Muscle of back (tissue), 11 donors: Measurements from ENCODE around the gene ADAMTS2. TPM values are rescaled to one million over a fixed set of nuclear protein-coding genes. Genes with fewer than 3 reads are reported as not detected.

Source experiments
- DNase-seq, 3 donors: peaks; one replicate each; pipeline versions ENCODE4 v3.0.0 to v3.0.0-alpha.2; 2013
- polyA plus RNA-seq, 10 donors: library from polyadenylated mRNA; unstranded; fragments of 120-200 nt; gene quantifications; one replicate each; pipeline ENCODE4 v1.2.1, GENCODE V29; 2013; ENCODE audit not compliant: insufficient read length in 10 of 10

Gene ADAMTS2
- polyA plus RNA-seq, 10 donors = 26.0 to 52.8 (median 42.1) TPM

DNA sequence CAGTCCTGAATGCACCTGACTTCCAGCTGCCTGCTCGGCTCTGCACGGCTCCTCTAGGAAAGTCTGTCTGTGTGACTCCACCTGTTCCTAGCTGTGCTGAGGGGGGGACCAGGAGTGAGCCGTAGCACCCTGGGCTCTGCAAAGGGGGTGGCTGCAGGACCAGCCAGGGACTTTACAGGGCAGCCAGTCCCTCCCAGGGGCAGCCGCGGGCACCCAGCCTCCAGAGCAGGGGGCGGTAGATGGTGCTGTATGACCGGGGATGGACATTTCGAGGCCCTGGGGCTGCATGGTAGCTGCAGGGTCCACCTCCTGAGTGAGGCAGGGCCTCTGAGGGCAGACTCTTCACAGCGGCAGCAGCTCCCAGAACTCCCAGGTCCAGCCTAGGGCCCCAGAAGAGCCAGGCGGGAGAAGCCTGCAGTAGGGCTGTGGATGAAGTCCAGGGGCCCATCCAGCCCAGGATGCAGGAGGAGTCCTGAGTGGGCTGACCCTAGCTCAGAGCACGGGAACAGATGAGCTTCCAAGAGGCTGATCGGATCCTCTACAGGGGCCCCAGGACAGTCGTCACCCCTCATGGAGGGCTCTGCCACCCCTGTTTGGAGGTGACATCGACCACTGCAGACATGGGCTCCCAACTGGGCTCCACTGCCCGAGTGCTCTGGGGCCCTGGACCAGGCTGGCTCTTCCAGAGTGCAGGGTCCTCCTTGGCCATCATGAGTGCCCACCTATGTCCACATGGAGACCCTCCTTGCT is 179.7 kb downstream of the ADAMTS2 start:
- no peak for DNase-seq

DNA sequence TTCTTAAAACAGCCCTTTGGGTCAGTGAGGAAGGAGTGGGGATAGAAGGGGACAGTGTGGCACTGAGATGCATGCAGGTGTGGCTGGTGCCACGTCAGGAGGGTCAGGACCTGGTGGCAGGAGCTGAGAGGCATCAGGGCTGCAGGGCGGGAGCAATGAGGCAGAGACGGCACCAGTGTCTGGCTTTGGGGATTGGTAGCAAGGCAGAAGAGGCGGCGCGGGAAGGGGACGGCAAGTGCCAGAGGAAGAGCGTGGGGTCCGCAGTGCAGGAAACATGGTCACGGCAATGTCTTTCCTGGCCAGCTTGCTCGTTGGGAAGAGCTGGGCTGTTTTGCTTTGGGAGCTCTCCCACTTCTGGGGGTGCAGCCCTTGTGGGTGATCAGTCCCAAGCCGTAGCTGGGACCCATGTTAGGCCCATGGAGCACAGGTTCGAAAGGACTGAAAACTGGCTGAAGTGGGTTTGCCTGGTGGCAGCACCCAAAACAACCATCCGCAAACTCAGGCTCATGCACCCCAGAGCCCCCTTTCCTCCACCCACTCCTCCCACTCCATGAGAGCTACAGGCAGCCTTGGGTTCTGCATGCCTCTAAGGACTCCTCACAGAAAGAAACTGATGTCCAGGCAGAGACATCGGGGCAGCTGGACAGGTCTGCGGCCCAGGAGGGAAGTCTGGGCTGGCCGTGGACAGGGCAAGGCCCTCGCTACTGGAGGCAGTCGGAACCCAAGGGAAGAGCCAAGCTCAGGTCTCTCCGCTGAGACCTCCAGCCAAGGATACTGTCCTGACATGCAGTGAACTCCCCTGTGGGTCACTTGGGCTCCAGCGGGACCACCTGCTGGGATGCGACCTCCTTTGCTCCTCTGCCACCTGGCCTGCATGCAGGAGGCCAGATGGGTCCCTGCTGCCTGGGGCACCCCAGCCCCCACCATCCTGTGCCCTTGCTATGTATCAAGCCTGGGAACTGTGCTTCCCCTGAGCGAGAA is 180.6 kb downstream of the ADAMTS2 start:
- DNase-seq = no peak

DNA sequence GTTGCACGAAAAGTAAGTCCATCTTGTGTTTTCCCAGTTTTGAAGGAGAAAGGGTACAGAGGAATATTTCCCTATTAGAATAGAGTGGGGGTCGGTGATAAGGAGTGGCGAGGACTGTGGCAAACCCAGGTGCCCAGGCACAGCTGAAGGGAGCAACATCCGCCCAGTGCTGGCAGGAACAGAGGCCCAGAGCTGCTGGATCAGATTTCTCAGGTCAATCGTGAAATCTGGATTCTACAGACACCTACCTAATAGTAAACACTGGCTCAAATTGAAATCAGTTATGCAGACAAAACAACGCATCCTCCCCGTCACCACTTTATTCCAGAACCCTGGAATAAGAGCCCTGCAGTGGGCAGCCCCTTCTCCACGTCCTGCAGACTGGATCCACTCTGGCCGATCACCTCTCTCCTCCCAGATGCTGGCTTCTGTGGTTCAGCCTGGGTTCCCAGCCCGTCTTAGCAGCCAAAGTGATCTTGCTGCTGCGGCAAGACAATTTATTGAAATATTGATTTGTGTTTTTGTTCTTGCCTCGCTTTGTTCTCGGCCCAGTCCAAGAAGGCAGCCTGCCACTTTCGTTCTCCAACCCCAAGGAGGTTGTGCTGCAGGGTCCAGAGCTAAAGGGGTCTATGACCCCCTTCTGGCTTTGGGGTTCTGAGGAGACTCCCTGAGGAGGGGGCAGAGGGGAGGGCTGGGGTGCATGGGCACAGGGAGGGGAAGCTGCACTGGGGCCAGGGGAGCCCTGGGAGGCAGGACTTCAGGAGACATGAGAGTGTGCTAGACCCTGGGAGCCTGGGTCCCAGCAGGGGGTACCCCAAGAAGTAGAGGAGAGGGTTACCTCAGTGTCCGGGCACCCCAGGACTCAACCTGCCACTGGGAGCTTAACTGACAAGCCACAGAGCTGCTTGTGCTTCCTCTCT is 181.8 kb downstream of the ADAMTS2 start:
- no peak for DNase-seq

DNA sequence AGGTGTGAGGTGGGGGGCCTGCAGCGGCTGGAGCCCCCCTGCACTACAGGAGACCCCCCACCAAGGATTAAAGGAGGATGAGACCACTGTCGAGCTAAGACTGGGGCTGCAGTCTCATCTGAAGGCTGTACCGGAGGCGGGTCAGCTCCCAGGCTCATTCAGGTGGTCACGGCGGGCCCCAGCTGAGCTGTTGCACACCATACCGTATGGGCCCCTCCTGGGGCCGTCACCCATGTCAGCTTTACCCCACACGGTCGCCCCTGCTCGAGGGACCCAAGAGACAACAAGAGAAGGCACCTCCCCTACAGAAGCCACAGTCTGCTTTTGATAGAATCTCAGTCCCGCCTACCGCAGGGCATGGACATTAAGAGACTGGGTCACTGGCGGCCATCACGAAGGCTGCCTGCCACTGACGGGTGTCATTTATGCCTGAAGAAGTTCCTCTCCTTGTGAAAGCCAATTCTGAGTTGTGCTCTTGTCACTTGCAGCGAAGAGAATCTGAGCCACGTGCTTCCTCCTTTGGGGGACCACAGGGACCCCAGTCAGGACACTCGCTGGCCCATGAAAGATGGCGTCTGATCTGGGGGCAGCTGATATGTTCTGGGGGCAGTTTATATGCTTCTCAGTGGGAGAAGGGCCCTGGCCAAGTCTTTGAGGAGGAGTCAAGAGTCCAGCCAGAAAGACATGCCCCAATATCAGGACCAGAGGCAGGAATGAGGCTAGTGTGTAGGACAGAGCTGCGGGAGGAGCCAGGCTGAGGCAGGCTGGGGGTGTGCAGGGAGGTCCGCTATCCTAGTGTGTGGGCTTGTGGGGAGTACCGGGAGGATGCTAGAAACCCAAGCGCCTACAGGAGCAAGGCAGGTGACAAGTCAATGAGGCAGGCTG is 182.7 kb downstream of the ADAMTS2 start:
- DNase-seq = no peak

DNA sequence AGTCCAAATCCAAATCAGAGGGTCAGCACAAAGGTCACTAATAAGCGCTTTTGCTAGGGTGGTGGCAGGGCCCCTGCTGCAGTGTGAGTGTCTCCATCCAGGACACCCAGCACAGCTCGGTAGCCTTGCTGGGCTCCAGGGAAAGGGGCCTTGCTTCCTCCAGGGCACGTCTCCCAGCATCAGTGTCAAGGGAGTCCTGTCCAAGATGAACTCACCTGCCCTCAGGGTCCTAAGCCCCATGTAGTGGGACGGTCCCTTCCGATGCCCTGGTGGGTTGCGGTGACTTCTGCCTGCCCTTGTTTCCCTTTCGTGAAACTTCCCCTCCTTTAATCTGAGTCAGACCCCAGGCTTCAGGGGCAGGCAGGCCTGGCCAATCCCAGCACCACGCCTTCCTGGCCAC is 183.4 kb downstream of the ADAMTS2 start:
- no peak for DNase-seq

DNA sequence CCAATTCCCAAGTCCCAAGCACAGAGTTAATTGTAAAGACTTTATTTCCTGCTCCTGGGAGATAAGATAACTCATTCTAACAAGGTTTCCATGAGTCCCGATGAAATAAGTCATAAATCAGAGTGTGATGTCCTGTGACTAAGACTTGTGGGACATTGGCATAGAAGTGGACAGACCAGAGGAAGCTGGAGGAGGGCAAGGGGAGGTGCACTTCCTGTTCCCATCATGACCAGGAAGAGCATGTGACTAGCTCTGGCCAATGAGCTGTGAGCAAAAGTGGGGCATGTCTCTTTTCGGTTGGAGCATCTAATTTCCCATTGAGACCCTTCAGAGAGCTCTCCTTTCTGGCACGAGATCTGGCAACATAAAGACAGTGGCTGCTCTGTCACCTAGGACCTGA is 184.7 kb downstream of the ADAMTS2 start:
- no peak for DNase-seq

DNA sequence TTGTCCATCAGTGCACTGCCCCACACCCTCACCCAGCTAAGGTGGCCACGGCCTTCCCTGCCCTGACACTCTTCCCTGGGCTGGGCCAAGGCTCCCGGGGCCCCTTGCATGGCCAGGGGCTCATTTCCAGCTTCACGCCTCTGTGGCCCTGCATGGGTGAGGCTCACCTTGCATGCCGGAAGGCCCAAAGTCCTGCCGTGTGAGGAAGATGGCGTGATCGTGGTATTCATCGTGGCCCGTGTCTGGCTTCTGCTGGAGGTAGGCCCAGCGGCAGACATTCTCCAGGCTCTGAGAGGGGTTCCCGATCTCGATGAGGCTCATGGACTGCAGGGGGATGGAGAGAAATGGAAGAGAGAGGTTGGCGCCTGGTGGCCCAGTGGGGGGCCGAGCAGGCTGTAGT is 186.7 kb downstream of the ADAMTS2 start:
- no peak for DNase-seq

DNA sequence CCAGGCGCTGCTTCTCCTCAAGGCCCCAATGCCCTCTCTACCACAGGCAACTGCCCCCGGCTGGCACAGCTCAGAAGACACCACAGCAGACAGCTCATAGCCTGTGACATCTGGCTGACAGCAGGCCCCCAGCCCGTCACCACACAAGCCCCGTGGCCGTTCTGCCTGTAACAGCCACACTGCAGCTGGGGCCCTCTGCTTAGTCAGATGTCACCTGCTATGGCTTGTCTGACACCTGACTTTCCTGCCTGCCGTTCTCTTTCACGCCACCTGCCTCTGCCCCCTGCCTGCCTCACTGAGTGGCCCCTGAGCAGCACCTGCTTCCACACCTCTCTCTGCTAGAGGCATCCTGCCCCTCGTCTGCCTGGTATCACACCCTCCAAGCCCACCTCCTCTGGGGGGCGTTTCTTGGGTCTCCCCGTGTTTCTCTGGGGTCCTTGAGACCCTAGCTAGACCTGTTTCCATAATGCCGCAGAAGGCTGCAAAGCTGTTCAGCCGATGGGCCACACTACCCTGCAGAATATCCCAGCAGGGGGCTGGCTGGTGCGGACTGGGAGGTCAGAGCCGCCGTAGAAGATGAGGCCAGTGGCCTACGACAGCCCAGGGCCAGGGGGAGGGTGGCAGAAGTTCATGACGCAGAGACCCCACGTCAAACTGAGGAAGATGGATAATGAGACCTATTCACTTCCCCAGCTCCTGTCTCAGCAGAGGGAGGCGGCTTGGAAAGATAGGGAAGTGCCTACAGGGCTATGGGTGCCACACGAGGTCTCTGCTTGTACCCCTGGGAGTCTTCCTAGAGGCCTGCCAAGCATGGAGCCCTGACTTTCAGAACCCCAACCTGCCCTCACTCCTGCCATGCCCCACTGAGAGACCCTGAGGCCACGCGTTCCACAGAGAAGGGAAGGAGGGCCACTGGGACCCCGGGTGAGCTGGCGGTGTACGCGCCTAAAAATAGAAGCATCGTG is 190.0 kb downstream of the ADAMTS2 start:
- no peak for DNase-seq

DNA sequence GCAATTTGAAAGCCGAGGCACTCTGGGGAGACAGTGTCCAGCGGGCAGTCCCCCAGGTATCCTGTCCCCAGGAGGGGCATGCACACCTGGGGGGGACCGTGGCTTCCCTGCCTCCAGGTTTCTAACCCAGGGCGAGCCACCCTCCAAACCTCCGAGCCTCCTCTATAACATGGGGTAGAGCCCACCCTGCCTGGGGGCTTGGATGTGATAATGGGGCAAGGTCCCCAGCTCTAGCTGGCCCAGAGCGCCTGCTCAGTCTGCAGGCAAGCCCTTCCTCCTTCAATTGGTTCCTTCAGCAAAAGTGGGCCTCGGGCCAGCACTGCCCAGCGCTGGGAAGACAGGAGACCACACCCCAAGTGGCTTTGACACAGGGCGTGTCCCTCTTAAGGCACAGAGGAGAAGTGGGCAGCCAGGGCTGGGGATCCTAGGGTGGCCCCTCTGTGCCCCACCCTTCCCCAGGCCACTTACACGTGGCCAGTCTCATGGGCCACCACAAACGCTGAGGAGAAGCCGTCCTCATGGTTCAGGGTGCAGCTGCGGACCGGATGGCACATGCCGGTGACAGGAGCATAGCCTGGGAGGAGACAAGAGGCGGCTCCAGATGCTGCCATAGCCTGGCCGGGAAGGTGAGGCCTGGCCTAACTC is 190.8 kb downstream of the ADAMTS2 start:
- DNase-seq = no peak

DNA sequence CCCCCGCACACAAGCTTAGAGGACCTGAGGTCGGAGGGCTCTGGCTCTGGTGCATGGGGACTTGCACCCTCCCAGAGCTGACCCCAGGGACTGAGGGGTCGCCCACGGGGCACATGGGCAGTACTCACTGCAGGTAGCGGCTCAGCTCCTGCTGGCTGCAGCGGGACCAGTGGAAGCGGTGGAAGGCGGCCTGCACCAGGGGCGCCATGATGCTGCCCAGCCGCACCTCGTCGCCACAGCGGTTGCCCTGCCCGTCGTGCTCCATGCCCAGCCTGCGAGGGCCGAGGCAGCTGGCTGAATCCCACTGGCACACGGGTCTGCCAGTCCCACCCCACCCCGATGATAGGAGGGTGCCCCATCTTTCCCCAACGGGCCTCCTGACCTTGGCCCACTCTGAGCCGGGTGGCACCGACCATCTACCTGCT is 191.3 kb downstream of the ADAMTS2 start:
- no peak for DNase-seq

DNA sequence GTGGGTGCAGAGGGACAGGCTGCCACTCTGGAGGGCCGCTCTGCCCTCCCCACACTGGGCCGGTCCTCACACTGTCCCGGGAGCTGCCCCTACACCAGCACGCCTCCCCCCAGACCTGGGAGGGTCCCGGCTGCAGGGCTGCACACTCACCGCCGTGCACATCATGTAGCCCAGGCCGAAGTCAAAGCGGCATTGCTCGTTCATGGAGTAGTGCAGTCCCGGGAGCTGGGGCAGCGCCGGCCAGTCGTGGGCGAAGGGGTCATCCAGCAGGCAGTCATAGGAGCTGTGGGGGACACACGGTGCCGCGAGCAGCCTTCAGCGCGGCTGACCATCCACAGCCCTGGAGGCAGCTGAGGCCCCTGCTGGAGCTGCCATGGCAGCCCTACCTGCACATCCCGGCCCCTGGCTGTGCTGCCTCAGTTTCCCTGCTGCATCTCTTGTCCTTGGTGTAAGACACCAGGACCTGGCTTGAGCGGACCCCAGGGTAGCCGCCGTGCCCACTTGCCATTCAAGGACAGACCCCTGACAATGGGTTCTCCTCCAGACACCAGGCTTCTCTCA is 191.8 kb downstream of the ADAMTS2 start:
- no peak for DNase-seq

DNA sequence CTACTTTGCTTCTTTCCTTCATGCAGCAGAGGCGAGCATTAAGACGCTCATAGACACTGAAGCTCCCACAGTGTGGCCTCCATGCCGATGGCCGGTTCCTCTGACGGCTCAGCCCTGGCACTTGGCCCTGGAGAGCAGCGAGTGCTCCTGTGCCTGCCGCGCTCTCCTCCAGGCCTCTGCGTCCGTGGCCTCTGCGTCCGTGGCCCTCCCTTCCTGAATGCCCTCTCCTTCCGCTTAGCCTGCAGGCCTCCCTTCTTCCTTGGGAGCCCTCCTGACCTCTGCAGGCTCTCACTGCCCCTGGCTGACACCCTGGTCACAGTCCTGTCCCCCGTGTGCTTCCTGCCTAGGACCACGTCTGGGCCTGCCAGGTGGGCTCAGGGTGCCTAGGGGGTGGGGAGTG is 192.3 kb downstream of the ADAMTS2 start:
- no peak for DNase-seq

DNA sequence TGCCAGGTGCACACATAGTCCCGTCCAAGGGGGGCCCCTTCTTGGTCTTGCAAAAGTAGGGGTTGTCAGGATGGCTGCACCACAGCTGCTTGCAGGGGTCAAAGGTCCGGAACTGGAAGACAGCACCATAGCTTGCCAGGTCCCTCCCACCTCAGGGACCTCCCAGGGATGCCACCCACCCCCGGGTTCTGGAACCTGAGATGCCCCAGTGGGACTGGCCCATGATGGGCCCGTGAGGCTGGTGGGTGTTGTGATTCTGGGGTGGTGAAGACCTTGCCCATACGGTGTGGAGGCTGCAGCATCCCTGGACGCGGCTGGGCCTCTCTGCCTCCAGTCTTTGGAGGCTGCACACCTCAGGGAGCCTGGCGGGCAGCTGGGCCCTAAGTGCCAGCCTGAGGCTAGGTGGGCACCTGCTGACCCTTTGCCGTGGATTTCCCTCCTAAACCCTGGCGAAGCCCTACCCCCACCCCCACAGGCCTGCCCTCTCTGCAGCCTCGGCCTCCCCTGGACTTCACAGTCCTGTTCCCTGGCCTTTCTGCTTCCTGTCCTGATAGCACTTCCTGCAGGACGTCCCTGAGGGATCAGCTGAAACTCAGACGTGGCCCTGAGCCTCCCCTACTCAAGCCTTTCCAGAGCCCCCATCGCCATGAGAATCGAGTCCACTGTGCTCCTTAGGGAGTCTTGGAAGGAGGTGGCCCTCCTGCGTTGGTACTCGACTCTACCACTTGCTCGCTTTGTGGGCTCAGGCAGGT is 192.9 kb downstream of the ADAMTS2 start:
- DNase-seq = no peak

DNA sequence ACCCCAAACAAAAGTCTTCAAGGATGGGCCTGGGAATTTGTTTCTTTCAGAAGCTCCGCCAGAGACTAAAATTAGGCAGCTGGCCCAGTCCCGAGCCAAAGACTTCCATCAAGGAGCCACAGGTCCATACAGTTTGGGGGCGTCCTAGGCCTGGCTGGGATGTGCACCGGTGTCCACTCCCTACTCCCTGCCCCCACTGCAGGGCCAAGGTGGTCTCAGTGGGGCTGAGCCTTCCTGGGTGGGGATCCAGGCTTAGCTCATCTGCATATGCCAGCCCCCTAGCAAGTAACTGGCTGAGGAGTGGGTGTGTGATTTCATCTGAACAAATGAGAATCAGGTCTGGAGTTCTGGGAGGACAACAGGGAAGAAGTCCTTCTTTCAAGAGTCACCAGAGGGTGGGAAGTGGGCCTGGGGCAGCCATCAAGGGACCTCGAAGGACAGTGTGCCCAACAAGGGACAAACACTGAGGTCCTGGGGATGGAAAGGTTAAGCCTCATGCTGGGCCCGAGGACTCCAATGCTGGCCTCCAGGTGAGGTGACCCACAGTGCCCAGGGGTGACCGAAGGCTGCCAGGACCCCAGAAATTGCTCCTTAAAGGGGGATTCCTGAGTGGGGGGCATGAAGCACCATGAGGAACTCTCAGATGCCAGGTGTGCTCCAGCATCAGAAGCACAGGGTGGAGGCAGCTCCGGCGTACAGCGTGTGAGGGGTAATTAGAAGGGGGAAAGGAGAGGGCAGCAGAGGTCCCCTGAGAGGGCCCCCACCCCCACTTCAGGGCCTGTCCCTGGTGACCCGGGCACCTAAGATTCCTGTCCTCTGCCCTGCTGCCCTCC is 193.8 kb downstream of the ADAMTS2 start:
- no peak for DNase-seq

DNA sequence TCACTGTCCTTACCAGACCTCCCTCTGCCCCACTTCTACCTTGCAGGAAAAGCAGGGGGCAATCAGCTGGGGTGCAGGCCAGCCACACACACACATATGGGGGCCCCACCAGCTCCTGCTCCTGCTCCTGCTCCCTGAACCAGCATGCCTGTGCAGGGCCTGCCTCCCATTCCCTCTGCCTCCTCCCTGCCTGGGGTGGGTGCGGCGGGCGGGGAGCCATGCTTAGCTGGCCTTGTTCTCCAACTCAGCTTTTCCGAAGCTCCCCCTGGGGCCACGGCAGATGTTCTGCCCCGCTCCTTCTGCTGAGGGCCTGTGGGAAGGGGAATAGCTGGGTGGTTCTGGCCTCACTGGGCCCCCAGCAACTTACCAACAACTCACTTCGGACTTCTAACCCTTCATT is 195.2 kb downstream of the ADAMTS2 start:
- DNase-seq = no peak

DNA sequence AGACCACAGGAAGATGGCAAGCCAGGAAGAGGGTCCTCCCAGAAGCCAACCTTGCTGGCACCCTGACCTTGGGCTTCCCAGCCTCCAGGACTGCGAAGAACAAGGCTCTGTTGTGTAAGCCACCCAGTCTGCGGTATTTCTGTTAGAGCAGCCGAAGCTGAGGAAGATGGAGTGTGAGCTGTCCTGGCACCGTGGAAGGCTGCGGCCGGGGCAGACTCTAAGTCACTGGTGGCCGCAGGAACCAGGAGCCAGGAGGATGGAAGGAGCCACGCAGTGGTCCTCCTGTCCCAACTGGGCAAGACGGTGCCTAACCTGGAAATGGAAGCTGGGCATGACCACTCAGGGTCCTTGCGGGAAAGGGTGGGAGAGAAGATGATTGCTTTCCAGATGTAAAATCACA is 196.0 kb downstream of the ADAMTS2 start:
- no peak for DNase-seq

DNA sequence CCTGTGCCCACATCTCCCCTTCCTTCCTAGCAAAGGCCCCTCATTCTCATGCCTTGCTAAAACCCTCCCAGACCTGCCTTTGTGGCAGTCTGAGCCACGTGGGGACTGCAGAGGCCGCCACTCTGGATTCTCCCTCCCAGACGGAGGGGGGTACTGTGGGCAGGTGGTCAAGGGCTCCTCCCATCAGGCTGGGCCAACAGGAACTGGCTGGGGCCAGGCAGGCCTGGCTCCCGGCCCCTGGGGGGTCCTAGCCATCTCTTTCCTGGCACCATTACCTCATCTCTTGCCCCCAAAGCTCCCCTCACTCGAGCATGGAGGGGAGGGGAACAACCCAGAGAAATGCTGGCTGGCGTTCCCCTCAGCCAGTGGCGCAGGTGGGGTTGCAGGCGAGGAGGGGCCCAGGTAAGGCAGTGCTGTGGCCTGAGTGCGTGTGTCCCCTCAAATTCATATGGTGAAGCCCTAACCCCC is 196.5 kb downstream of the ADAMTS2 start:
- no peak for DNase-seq
